ENCODE data around the gene TPM1. TPM values are rescaled to one million over a fixed set of nuclear protein-coding genes. Genes with fewer than 3 reads are reported as not detected.
"Not testable (repeated sequence)": the region's sequence is repeated elsewhere in the genome, so short reads cannot be mapped to it uniquely, and the experiment has no call there.

The TPM1 gene
- 100 to 1,000 TPM; 564 to 629 TPM for total RNA-seq

DNA sequence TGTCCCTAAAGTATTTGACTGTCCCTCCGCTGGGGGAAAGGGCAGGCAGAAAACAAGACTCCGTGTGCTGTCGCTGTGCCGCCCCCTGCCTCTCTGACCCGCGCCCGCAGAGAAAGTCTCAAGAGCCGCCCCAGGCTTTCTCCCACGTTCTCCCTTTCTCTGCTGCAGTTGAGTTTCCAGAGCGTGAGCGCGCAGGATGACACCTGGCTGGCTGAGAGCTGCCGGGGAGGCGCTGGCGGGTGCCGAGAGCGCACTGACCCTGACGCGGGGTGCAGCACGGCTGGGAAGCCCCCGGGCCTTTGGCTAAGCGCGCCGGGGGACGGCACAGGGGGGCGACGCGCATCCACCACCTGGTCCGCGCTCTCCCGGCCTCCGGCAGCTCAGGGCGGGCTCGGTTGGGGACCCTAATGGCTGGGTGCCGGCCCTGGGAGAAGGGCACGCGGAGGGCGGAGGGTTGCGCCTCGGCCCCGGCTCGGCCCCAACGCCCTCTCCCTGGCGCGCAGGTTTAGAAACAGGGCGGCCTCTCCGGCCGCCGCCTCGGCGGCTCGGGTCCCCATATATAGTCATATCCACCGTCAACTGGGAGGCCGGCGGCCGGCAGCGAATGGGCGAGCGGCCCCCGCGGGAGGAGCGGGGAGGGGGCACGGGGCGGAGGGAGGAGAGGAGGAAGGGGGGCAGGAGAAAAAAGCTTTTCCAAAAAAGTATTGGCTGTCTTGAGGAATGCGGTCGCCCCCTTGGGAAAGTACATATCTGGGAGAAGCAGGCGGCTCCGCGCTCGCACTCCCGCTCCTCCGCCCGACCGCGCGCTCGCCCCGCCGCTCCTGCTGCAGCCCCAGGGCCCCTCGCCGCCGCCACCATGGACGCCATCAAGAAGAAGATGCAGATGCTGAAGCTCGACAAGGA, at the start of gene TPM1:
Gene TPM1, plus strand, starts transcription at position 774 of the 903 bp plus-strand sequence. Its CDS starts 83 bp downstream, at position 857.
- Histone ChIP-seq H3K36me3 (no peaks in the 10 kb centered on the region), H3K4me1 (replicated peaks) (peaks cover 1% of the 10 kb centered on the region), H3K4me3 (peak within 1 kb of the TSS; percentile 51 to 58), H3K9me3 (no peaks in the 10 kb centered on the region), H3K27ac (peak within 1 kb of the TSS; percentile 91 to 95), H3K27me3 (replicated peaks; ENCODE audit: insufficient read depth) (no peaks in the 10 kb centered on the region)
- under 1% methylated on average over 74 of the region's 84 CpGs for WGBS
- peak; percentile 26 for TF ChIP-seq POLR2A (IDR thresholded peaks at IDR 0.05)
- peak; percentile 64 for TF ChIP-seq POLR2AphosphoS5 (IDR thresholded peaks at IDR 0.05)
- TF ChIP-seq CTCF (IDR thresholded peaks at IDR 0.05) = no peak
- peak; percentile 63 for DNase-seq (ENCODE audit: low spot score)
- intact Hi-C loops (cut with DNase I) = loop anchor here (2.0 to 5.0 kb wide), 2 partner anchors 193 to 260 kb away; no protein-coding TSS in a partner anchor

- no peak overlapping the region for H3K4me3 ChIP-seq
- TF ChIP-seq CTCF (IDR thresholded peaks at IDR 0.05) (no peak), POLR2AphosphoS5 (IDR thresholded peaks at IDR 0.05) (no peak), POLR2A (IDR thresholded peaks at IDR 0.05) (no peak)
- DNase-seq (ENCODE audit: low spot score) = no peak
- H3K4me1 ChIP-seq (replicated peaks) = no peaks in the 10 kb centered on the region
- no peaks in the 10 kb centered on the region for H3K27me3 ChIP-seq (replicated peaks; ENCODE audit: insufficient read depth)
- WGBS = 95% methylated on average over 7 of the region's 7 CpGs
- no peak overlapping the region for H3K27ac ChIP-seq
- no peaks in the 10 kb centered on the region for H3K9me3 ChIP-seq
- H3K36me3 ChIP-seq = no peaks in the 10 kb centered on the region
- intact Hi-C loops (cut with DNase I) = no loop called here
Observed at GRCh38 chr15:62993066-62993465, 49.5 kb upstream of the TPM1 start.

DNA sequence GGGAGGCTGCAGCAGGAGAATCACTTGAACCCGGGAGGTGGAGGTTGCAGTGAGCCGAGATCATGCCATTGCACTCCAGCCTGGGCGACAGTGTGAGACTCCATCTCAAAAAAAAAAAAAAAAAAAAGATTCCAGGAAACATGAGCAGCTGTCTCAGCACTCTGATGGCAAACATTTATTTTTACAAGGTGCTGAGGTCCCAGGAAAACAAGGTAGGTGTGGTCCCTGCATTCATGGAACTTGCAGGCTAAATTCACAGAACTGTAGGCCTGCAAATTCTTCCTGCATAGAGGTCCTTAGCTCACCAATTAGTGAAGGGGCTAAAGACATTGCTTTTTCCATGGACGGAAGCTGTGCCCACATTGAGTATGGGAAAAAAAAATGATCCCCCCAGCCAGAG, 48.9 kb upstream of the TPM1 start:
- H3K9me3 ChIP-seq; H3K27me3 ChIP-seq (replicated peaks; ENCODE audit: insufficient read depth); H3K27ac ChIP-seq; intact Hi-C loops (cut with DNase I); H3K4me1 ChIP-seq (replicated peaks); H3K4me3 ChIP-seq; H3K36me3 ChIP-seq: not testable (repeated sequence)
- WGBS = 77% methylated on average over 4 of the region's 4 CpGs
- peak; percentile 24 for DNase-seq (ENCODE audit: low spot score)
- TF ChIP-seq POLR2AphosphoS5 (IDR thresholded peaks at IDR 0.05) = peak; percentile 62

DNA sequence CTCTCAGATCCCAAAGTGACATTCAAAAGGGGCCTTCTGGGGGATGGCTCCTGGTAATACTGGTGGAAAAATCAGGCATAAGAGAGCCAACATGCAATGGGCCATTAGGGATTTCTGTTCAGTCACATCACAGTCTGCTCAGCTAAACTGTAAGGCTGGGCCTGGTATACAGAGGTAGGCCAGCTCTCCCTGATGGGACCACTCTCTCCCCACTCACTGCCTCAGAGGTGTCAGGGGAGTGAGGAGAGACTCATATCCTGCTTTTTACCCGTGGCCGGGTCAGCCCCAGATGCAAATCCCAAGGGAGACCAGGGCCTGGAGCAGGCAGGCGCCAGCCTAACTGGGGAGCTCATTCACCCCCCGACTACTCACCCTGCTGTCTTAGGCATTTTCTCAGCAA, 48.1 kb upstream of the TPM1 start:
- Histone ChIP-seq H3K27ac (no peak overlapping the region), H3K27me3 (replicated peaks; ENCODE audit: insufficient read depth) (no peaks in the 10 kb centered on the region), H3K36me3 (no peaks in the 10 kb centered on the region), H3K9me3 (no peaks in the 10 kb centered on the region), H3K4me3 (no peak overlapping the region), H3K4me1 (replicated peaks) (no peaks in the 10 kb centered on the region)
- intact Hi-C loops (cut with DNase I) = no loop called here
- 92% methylated on average over 4 of the region's 4 CpGs for WGBS
- TF ChIP-seq CTCF (IDR thresholded peaks at IDR 0.05) (no peak), POLR2A (IDR thresholded peaks at IDR 0.05) (no peak), POLR2AphosphoS5 (IDR thresholded peaks at IDR 0.05) (no peak)
- DNase-seq (ENCODE audit: low spot score) = no peak

DNA sequence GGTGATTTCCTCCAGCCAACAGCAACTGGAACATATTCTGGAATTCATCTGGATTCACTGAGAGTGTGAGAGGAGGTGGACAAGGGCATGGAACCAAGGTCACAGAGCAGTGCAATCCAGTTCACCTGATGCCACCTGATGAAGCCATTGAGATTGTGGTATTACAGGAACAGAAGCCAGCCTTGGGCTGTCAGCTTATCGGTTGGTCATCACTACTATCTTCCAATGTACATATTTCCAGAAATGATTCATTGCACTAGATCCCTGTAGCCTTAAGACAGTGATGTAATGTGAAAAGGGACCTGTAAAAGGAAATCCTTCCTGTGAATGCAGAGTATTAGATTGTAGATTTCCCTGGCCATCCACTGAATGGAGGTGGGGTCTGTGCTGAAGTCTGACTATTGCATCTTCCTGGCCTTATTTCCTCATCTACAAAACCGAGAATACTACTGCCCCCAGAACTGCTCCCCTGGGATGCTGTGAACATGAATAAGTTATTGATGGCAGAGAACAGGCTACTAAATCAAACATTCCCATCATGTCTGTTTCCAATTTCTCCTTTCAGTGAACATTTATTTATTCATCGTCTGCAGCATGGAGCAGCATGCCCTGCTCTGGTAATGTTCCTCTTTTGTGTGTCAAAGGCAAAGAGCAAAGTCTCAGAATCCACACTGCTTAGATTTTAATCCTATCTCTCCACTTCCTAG, 47.4 kb upstream of the TPM1 start:
- Histone ChIP-seq H3K27ac (no peak overlapping the region), H3K27me3 (replicated peaks; ENCODE audit: insufficient read depth) (no peaks in the 10 kb centered on the region), H3K4me1 (replicated peaks) (no peaks in the 10 kb centered on the region), H3K9me3 (no peaks in the 10 kb centered on the region), H3K36me3 (no peaks in the 10 kb centered on the region), H3K4me3 (no peak overlapping the region)
- DNase-seq (ENCODE audit: low spot score) = peak; percentile 29
- 80% methylated on average over 3 of the region's 3 CpGs for WGBS
- intact Hi-C loops (cut with DNase I) = no loop called here
- TF ChIP-seq POLR2AphosphoS5 (IDR thresholded peaks at IDR 0.05) (peak; percentile 57), POLR2A (IDR thresholded peaks at IDR 0.05) (no peak), CTCF (IDR thresholded peaks at IDR 0.05) (no peak)

Data from prostate gland (tissue), 2 donors.